H1 (cell line): ENCODE measurements around the gene PIGA.

Experiments used
- MAFK ChIP-seq: IDR thresholded peaks from 2 replicates; pipeline ENCODE4 v1.6.1; 2012; ENCODE audit warnings: low read depth, mild to moderate bottlenecking, improper control_type of control experiment, low read length
- POLR2AphosphoS5 ChIP-seq: IDR thresholded peaks from 2 replicates; pipeline ENCODE4 v1.6.1; 2011; ENCODE audit warnings: low read depth, low read length

- no peak for TF ChIP-seq POLR2AphosphoS5
- no peak for TF ChIP-seq MAFK
Measured at GRCh38 chrX:15311119-15311518, 24.2 kb downstream of the PIGA start.
